Measurements from ENCODE around the gene SLC9A9.

Gene SLC9A9

DNA sequence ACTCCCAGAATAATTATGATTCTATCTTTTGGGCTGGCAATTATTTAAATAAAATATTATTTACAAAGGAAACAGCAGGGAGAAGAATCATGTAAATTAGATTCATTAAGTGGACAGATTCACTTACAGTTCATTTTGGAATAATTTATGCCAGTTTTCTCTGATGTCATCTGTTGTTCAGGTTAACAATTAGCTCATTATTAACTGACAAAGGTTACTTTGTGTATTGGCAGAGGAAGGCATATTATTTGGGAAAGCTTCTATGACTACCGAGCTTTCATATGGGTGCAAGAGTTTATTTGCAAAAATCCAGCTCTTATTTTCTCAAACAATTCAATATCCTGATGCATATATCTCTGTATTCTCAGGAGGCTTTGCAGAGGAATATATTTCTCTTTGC, 504.3 kb downstream of the SLC9A9 start:
- no peak overlapping the region for H3K4me3 ChIP-seq (ENCODE audit: low read depth, low read length)
- no peak for DNase-seq (ENCODE audit: low read depth)
- TF ChIP-seq, protein P1, sequence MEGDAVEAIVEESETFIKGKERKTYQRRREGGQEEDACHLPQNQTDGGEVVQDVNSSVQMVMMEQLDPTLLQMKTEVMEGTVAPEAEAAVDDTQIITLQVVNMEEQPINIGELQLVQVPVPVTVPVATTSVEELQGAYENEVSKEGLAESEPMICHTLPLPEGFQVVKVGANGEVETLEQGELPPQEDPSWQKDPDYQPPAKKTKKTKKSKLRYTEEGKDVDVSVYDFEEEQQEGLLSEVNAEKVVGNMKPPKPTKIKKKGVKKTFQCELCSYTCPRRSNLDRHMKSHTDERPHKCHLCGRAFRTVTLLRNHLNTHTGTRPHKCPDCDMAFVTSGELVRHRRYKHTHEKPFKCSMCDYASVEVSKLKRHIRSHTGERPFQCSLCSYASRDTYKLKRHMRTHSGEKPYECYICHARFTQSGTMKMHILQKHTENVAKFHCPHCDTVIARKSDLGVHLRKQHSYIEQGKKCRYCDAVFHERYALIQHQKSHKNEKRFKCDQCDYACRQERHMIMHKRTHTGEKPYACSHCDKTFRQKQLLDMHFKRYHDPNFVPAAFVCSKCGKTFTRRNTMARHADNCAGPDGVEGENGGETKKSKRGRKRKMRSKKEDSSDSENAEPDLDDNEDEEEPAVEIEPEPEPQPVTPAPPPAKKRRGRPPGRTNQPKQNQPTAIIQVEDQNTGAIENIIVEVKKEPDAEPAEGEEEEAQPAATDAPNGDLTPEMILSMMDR (conservative IDR thresholded peaks at IDR 0.05; ENCODE audit: low read depth, low read length), result no peak

DNA sequence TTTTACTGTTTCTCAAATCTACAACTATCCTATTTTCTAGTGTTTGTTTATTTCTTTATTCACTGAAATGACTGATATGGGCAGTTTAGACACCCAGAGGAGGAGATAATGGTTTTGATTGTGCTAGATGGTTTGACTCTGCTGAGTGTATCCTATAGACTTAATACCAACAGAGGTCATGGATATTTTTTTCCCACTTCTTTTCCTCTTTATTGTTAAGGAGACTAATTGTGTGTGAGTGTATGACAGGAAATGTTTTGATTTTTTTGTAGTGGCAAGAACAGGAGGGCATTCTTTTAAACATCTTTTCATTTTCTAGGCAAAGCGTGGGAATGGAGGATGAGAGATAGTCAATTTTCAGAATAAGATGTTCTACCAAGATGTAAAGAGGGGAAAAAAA, 505.2 kb downstream of the SLC9A9 start:
- no peak for DNase-seq (ENCODE audit: low read depth)
- no peak overlapping the region for H3K4me3 ChIP-seq (ENCODE audit: low read depth, low read length)
- TF ChIP-seq, protein P1 (conservative IDR thresholded peaks at IDR 0.05; ENCODE audit: low read depth, low read length), result no peak

DNA sequence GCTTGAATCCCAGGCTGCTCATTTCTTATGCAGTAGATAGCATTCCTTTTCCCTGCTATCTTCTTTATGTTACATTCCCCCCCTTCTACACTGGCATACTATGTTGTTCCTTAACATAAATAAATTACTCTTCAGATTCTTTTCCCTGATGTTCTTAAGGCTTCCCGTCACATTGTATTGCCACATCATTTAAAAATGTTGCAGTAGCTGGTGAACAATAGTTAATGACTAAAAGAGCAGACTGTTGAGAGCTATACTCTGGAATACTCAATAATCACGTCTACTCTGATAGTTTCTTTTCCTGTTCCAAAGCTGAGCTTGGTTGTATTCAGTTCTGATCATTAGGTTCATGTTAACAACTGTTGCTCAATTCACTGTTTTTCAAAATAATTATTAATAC, 508.8 kb downstream of the SLC9A9 start:
- no peak for DNase-seq (ENCODE audit: low read depth)
- TF ChIP-seq, protein P1 (conservative IDR thresholded peaks at IDR 0.05; ENCODE audit: low read depth, low read length), result no peak
- H3K4me3 ChIP-seq (ENCODE audit: low read depth, low read length), result no peak overlapping the region

DNA sequence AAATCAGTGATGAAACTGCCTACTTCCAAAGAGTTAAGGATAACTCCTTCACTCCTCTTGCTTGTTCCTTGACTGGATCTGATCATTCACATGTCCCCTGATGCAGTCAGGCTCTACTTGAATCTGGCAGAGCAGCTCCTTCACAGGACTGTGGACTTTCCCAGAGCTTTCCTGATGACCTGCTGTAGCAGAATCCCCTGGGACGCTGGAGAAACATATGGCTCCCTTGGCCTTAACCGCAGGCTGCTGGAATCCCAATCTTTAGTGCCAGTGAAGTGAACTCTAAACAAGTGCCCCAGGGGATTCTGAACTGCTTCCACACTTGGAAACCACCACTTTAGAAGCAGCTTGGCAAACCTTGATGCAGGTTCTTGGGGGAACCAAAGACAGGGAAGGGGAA, 510.9 kb downstream of the SLC9A9 start:
- TF ChIP-seq, protein P1 (conservative IDR thresholded peaks at IDR 0.05; ENCODE audit: low read depth, low read length), result no peak
- DNase-seq (ENCODE audit: low read depth), result no peak

GRCh38 chr3:143334231-143334630, 514.0 kb downstream of the SLC9A9 start:
- DNase-seq (ENCODE audit: low read depth), result no peak
- H3K4me3 ChIP-seq (ENCODE audit: low read depth, low read length), result no peak overlapping the region
- TF ChIP-seq, protein P1 (conservative IDR thresholded peaks at IDR 0.05; ENCODE audit: low read depth, low read length), result no peak

More for the DNA sequence above, 510.9 kb downstream of the SLC9A9 start:
- no peak overlapping the region for H3K4me3 ChIP-seq (ENCODE audit: low read depth, low read length)

- H3K4me3 ChIP-seq (ENCODE audit: low read depth, low read length), result no peak overlapping the region
- DNase-seq (ENCODE audit: low read depth), result no peak
- TF ChIP-seq, protein P1 (conservative IDR thresholded peaks at IDR 0.05; ENCODE audit: low read depth, low read length), result no peak
Measured at GRCh38 chr3:143333367-143333766, 514.9 kb downstream of the SLC9A9 start.

DNA sequence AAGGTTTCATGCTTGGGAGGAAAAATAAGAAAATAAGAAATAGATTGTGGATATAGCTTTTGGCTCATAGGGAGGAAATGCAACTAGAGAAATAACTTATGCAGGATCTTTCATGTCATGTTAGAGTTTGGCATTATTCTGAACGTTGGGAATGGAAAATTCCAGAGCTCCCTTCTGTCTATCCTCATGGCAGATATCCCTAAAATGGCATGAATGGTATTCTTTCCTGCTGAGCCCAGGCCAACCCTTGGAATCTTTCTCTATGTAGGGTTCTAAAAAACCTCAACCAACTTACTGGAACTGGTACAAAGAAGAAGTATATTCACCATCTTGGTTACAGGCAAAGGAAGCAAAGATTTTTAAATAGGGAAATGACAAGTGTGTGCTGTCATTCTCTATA, 516.2 kb downstream of the SLC9A9 start:
- no peak overlapping the region for H3K4me3 ChIP-seq (ENCODE audit: low read depth, low read length)
- DNase-seq (ENCODE audit: low read depth), result no peak
- TF ChIP-seq, protein P1 (conservative IDR thresholded peaks at IDR 0.05; ENCODE audit: low read depth, low read length), result no peak
